A673 (cell line): ENCODE measurements around the gene TYSND1.

Source experiments
- EZH2 ChIP-seq: fragments of 200-600 bp; sonication (generic); IDR thresholded peaks from 2 replicates; pipeline ENCODE4 v1.6.1; 2017; ENCODE audit warnings: borderline replicate concordance, low read depth, mild to moderate bottlenecking, mixed read lengths, antibody characterized with exemption, low read length; ENCODE audit not compliant: poor library complexity, severe bottlenecking
- TF ChIP-seq, protein P1 (sequence below): fragments of 300-800, 200-600 bp; sonication (generic); conservative IDR thresholded peaks from 2 replicates; pipeline ENCODE4 v1.5.1; 2017; ENCODE audit warnings: low read depth, mild to moderate bottlenecking, antibody characterized with exemption, low read length, moderate library complexity, mixed read lengths

DNA sequence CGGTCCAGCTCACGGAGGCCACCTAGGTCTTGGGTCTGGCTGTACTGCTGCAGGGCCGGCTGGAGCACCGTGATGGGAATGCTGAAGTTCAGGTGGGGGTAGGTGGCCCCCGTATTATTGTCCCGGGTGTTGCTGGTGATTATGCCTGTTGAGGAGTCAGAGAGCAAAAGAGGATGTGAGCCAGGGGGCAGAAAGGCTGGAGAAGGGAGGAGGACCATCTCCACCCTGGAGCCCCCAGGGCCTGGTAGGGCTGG is 6.6 kb downstream of the TYSND1 start:
- TF ChIP-seq, protein P1, sequence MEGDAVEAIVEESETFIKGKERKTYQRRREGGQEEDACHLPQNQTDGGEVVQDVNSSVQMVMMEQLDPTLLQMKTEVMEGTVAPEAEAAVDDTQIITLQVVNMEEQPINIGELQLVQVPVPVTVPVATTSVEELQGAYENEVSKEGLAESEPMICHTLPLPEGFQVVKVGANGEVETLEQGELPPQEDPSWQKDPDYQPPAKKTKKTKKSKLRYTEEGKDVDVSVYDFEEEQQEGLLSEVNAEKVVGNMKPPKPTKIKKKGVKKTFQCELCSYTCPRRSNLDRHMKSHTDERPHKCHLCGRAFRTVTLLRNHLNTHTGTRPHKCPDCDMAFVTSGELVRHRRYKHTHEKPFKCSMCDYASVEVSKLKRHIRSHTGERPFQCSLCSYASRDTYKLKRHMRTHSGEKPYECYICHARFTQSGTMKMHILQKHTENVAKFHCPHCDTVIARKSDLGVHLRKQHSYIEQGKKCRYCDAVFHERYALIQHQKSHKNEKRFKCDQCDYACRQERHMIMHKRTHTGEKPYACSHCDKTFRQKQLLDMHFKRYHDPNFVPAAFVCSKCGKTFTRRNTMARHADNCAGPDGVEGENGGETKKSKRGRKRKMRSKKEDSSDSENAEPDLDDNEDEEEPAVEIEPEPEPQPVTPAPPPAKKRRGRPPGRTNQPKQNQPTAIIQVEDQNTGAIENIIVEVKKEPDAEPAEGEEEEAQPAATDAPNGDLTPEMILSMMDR = no peak
- no peak for TF ChIP-seq EZH2
